ENCODE data around the gene ZBTB20. TPM values are rescaled to one million over a fixed set of nuclear protein-coding genes. Genes with fewer than 3 reads are reported as not detected.

The ZBTB20 gene
- total RNA-seq, 6 experiments from 2014 or later = 8.0 to 14.1 (median 10.4) TPM

DNA sequence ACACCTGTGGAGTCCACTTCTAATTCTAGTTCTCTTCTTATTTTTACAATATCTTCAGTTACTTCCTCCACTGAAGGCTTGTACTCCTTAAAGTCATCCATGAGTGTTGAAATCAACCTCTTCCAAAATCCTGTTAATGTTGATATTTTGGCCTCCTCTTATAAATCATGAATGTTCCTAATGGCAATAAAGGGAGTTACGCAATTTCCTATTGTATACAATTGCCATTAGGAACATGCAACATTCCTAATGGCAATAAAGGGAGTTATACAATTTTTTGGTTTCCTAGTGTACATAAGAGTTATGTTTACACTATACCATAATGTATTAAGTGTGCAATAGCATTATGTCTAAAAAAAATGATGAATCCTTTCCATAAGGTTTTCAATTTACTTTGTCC is 862.4 kb downstream of the ZBTB20 start:
- Mint-ChIP-seq H3K27ac (no peak overlapping the region), H3K4me1 (ENCODE audit: low read depth) (no peaks in the 10 kb centered on the region), H3K27me3 (ENCODE audit: insufficient read depth) (no peaks in the 10 kb centered on the region; the same call in none of the 2 replicates), H3K36me3 (ENCODE audit: low read depth) (no peaks in the 10 kb centered on the region), H3K4me3 (no peak overlapping the region), H3K9me3 (peaks cover 4% of the 10 kb centered on the region; the same call in 1 of the 2 replicates)
- TF ChIP-seq, protein P1, sequence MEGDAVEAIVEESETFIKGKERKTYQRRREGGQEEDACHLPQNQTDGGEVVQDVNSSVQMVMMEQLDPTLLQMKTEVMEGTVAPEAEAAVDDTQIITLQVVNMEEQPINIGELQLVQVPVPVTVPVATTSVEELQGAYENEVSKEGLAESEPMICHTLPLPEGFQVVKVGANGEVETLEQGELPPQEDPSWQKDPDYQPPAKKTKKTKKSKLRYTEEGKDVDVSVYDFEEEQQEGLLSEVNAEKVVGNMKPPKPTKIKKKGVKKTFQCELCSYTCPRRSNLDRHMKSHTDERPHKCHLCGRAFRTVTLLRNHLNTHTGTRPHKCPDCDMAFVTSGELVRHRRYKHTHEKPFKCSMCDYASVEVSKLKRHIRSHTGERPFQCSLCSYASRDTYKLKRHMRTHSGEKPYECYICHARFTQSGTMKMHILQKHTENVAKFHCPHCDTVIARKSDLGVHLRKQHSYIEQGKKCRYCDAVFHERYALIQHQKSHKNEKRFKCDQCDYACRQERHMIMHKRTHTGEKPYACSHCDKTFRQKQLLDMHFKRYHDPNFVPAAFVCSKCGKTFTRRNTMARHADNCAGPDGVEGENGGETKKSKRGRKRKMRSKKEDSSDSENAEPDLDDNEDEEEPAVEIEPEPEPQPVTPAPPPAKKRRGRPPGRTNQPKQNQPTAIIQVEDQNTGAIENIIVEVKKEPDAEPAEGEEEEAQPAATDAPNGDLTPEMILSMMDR (IDR thresholded peaks at IDR 0.05) = no peak
- no peak for DNase-seq

Small RNAs within 50 kb of the gene (microRNA-seq; reads per million reads assigned to microRNA genes)
- not detected for gene MIR4796

Measured in HFFc6 (cell line).